NCI-H82 (cell line): ENCODE data around the gene RPTN.
A peak's percentile ranks its signal among the peaks of the same experiment; 100 is the strongest.

Experiments used
- DNase-seq: peaks from one replicate; lab custom pipeline; 2025; lab: John Stamatoyannopoulos, UW

RPTN gene, protein sequence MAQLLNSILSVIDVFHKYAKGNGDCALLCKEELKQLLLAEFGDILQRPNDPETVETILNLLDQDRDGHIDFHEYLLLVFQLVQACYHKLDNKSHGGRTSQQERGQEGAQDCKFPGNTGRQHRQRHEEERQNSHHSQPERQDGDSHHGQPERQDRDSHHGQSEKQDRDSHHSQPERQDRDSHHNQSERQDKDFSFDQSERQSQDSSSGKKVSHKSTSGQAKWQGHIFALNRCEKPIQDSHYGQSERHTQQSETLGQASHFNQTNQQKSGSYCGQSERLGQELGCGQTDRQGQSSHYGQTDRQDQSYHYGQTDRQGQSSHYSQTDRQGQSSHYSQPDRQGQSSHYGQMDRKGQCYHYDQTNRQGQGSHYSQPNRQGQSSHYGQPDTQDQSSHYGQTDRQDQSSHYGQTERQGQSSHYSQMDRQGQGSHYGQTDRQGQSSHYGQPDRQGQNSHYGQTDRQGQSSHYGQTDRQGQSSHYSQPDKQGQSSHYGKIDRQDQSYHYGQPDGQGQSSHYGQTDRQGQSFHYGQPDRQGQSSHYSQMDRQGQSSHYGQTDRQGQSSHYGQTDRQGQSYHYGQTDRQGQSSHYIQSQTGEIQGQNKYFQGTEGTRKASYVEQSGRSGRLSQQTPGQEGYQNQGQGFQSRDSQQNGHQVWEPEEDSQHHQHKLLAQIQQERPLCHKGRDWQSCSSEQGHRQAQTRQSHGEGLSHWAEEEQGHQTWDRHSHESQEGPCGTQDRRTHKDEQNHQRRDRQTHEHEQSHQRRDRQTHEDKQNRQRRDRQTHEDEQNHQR

DNA sequence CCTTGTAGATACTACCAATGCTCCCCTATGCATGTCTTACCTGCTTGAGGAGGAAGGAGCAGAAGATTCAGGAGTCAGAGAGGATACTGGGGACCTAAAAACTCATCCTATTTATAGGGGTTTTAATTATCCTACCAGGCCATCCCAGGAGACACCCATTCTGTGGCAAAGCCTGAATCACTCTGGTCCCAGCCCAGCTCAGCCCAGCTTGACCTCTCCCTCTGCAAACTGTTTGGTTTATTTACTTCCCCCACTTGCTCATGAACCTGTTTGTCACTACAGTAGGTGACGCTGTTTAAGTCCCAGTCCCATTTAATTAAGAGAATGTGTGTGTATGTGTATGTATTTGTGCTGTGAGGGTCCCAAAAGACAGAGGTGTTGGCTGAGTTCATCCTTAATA lies at the start of gene RPTN:
RPTN (minus strand) TSS at position 85 of the 400 bp plus-strand sequence. CDS start 1,339 bp downstream, outside the sequence.
- DNase-seq = no peak

DNA sequence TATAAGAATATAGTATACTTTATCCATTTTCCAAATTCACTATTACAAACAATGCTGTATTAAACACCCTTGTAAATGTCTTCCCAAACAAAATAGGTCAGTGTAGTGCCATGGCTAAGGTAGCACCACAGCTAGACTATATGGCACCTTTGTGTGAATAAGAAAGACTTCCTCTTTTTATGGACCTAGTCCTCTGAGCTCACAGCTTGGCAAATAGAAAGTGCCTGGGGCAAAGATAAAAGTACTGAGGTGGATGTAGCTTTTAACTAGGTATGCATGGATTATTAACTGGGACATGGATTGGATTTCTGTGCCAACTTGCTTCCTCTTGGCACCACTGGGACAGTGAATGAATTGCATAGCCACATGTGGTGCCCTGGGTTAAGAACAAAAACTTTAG lies 40.0 kb upstream of the RPTN start:
- no peak for DNase-seq

DNA sequence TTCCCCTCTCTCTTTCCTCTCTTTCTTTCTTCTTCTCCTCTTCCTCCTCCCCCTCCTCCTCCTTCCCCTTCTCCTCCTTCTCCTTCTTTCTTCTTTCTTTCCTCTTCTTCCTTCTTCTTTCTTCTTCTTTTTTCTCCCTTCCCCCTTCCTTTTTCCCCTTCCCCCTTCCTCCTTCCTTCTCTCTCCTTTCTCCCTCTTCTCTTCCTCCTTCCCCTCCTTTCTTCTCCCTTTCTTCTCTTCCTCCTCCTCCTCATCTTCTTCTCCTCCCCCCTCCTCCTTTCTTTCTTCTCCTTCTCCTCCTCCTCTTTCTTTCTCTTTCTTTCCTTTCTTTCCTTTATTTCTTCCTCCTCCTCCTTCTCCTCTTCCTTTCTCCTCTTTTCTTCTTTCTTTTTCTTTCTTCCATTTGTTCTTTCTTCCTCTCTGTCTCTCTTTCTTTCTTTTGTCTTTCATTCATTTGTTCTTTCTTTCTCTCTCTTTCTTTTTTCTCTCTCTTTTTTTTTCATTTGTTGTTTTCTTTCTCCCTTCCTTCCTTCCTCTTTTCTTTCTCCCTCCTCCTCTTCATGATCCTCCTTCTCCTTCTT lies 38.4 kb upstream of the RPTN start:
- no peak for DNase-seq

DNA sequence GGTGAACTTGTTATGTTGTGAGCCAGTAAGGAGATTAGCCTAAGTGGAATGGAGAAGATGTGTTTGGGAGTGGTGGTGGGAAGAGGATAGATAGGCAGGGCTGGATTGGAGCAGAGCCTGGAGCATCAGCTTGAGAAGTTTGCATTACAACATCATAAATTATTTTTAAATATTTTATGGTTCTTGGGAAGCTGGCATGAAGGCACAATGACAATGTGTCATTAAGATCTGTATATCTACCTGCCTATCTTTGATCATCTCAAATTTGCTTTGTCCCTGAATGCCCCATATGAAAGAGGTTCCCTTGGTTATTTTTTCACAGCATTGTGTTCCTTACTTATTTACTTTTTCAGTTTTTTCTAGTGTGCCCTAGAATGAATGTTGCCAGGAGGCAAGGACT lies 32.7 kb upstream of the RPTN start:
- DNase-seq = no peak

DNA sequence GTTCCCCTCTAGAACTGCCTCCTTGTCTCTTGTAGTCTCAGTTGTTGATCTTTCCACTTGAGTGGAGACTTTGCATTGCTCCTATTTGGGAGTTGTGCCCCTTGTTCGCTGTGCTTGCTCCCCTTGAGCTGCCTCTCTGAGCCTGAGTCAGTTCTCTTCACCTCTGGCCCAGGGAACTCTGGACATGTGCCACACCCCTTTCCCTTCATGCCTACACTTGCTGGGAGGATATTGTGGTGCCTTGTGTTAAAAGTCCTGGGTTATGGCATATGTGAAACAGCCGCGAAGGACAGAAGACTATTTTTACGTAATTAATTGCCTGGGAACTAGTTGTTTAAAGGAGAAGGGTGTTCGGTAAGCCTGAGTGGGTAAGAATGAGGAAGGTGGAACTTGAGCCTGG lies 32.2 kb upstream of the RPTN start:
- no peak for DNase-seq

DNA sequence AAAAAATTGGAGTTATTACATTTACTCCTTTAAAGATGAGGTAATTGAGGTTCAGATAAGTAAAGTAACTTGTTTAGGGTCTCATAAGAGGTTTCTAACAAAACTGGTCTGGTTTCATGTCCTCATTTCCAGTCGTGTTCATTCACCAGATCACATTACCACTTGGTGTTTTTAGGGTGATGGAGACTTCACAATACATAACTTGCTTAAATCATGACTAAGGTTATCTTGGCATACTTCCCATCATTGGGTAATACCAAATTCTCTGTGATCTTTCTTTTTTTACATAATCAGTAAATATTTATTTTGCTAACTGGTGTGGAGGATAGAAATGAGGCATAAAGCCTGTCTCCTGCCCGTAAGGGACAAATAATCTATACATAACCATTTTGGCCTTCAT lies 31.6 kb upstream of the RPTN start:
- DNase-seq = no peak

DNA sequence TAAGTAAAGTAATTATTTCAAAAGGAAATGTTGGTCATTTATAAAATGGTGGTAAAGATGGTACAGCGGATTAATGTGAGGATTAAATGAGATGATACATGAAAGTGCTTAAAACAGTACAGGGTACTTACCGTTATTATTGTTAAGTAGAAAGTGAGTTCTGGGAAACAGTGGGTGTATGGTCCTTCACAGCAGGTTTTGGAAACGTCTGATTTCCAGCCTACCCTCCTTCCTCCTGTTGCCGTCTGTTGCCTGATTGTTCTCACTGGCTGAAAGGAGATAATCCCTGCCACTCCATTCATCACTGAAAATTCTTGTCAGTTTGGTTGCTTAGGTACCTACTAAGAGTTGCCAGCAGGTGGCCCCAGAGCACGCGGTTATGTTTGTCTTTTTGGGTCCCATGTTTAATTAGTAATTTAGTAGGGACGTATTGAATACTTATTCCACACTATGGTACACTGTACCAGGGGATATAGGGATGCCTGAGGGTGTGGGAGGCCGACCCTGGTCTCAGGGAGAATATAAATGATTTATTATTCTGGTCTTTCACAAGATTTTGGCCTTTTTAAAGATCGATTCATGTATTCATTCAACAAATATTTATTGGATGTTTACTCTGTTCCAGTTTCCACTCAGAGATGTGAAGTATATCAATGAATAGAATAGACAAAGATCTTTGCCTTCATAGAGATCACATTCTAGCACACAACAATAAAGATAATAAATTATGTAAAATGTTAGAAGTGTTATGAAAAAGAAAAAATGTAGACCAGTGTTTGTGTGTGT lies 30.8 kb upstream of the RPTN start:
- peak; percentile 93 for DNase-seq

DNA sequence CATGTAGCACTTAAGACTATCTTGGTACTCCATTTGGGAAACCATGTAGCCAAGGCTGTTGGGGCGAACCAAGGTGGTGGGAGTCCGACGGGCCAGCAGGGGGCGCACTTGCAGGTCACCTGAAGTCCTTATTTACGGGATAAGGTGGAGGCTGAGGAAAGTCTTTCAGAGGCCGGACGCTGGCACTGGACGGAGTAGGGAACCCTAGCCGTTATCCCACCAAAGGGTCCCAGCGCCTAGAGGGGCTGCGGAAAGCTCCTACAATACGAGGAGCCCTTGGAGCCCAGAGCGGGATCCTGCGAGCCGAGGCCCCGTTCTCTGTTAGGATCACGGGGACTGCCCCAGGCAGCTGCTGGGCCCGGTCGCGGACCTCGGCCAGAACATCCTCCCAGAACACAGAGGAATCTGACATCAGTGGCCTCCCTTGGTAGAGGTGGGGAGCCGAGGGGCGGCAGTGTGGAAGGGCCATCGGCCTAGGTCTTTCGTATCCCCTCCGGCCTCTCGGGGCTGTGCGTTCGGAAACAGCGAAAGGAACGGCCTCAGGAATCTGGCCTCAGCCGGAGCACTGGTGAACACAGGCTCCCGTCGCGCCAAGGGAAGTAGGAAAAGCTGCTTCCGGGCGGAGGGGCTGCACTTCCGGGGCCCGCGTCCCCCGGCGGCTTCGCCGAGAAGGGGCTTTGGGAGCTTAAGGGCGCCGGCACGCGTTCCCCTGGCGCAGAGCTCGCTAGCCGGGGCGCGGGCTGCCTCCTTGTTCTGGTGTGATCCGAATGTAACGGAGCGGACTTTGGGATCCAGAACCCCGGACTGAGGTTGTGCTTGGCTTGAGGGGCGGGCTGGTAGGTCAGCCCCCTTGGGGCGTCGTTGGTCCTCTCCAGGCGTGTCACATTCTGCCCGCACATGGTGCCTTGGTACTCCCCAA lies 29.9 kb upstream of the RPTN start:
- peak; percentile 47 for DNase-seq

DNA sequence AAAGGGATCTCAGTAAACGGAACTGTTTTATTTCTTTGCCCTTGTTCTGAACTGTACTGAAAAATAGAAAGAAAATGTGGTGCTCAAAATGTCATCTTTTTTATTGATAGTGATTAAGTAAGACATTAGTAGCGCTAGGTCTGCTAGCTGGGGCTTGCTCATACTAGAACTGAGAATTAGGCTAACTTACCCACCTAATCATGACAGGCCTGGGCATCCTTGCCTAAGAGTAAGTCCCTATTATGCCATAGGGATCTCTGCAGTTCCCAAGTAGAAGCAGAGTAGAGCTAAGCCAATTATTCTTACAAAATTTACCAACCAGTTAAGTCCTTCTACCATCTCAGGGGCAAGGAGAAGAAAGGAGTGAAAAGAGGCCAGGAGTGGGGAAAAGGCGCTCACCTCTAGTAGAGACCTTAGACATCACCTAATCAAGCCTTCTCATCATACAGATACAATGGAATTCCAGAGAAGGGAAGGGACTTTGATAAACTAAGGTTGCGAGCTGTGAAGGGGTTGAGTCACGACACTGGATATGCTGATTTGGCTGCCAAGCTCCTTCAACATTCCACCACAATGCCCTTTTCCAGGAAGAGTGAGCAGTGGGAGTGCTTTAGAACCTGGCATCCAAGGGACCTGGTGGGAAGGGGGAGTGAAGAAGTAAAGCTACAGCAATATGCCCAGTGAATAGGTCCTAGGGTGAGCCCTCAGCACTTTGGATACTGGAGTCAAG lies 27.7 kb upstream of the RPTN start:
- no peak for DNase-seq

DNA sequence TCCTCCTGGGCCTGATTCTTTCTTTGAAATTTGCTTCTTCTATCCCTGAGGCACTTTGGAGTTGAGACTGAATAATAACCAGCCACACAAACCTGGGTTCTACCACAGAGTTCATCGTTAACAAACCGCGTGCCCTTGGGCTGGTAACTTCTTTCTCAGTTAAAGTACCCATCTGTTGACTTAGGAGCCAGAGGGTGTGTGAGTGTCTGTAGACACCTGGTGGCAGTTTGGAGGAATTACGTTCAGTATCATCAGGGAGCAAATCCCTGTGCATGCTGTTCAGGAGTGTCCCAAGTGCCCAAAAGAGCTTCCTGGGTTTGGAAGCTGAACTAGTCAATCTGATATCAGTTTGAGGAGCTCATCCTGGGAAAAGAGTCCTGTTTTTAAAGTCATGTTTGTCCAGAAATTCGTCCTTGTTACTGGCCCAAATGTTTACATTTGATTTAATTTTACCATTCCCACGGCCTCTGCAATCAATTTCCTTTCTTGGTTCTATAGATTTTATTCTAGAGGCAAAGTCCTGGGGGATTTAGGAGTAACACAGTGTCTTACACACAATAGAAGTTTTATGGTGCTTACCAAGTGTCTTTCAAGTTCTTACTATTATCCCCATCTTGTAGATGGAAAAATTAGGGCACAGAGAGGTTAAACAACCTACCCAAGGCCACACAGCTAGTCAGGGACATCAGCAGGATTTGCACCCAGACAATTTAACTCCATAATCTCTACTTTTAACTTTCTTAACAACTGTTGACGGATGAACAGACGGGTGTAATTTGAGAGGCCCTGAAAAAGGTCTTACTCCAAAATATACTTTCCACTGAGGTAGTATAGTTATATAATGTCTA lies 26.7 kb upstream of the RPTN start:
- DNase-seq = peak; percentile 82

DNA sequence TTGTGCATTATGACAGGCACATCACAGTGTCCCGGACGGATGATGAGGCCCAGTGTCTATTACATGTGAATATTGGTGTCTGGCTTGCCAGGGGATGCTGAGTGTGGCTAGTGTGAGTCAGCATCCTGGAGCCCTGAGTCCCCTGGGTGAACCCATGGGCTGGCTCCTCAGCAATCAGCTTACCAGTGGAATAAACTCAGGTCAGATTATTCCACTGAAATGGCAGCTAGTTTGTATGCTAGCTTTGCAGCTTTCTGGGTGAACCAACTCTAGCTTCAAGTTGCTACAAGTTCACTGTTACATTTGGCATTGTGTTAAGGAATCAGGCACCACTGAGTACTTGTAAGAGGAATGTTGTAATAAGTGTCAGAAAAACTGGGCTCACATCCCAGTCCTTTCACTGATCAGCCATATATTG lies 23.9 kb upstream of the RPTN start:
- DNase-seq = no peak

DNA sequence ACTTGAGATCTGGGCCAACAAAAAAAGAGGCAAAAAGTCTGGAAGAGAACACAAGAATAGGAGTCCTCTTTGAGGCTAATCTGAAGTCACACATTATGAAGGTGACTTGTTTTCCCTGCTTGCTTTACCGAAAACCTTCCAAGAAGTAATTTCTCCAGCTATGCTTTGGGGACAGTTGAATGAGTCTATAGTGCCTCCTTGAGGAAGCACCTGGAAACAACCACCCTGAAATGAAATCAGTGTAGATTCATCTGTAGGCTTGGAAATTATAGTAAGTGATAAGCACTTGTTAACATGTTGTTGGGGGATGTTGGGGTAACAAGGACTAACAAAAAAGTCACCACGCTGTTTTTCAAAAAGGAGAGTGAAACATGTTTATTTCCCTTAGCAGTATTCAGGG lies 23.4 kb upstream of the RPTN start:
- no peak for DNase-seq

DNA sequence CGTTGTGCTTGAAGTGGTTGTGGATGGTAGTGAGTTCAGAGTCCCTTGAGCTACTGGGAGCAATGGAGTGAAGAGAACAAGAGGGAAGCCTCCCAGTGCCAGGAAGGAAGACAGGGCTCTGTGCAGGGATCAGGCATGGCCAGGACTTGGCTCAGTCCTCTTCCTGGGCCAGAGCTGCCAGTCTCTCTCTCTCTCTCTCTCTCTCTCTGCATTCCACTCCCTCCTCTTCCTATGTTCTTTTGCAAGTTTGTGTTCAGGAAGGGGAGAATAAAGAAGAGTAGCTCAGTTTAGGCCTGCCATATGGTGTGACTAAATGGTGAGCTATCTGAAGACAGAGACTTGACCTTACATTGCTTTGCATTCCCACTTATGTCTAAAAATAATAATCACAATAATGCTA lies 20.5 kb upstream of the RPTN start:
- no peak for DNase-seq

DNA sequence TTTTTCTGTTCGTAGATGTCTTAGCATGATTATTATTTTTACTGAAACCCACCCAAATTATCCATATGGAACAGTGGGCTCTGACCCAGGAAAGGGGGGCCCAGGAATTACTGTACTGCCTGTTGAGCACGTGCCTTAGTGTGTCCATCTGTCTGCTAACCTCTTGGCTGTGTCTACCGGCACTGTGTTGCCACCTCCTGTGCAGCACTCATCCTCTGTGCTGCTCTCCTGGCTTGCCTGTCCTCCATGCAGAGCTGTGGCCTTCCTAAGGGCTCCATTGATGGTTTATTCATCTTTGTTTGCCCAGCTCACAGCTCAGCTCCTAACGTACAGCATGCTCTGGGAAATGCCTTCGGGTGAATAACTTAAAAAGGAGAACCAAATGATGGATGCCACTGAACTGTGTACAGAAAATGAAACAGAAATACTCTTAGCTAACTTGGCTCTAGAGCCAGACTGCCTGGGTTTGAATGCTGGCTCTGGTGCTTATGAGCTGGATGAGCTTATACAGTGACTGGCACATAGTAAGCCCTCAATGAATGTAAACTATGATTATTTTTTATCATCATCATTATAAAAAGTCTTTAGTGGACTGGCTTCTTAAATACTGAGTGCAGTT lies 11.4 kb upstream of the RPTN start:
- no peak for DNase-seq

DNA sequence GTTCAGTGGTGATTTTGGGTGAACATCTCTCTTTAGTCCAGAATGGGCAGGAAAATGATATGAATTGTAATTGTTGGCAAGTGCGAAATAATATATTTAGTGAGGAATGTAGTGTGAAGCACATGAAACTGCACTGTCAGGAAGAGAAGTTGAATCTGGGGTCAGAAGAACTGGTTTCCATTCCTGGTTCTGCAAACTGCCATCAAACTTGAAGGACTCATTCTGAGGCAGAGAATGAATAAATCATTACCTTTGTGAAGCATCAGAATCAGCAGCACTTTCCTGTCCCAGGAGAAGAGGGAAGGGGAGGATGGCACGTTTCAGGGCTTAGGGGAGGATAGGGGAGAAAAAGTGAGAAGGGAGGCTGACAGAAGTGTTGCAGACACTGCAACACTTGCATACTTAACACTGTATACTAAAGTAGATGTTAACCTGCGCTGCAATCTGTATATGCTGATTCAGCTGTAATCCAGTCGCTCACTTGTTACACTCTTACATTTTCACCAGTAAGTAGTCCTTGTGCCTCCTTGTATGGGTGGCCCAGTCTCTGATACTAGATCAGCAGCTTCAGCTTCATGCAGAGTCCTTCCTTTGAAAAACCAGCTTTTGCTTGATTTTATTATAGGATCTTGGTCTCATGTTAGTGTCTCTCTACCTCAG lies 10.5 kb upstream of the RPTN start:
- no peak for DNase-seq

DNA sequence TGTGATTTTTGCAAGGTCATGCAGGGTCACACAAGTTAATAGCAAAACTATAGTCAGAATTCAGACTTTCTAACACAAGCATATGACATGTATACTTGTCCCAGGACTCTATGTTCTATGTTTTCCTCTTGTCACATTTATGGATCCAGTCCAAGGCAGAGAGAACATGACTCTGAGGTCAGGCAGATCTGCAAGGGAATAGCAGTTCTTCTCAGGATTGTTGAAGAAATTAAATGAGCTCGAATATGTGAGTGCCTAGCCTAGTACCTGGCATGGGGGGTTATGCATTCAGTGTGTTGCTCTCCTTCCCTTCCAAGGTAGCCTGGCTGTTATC lies 9.5 kb upstream of the RPTN start:
- no peak for DNase-seq

DNA sequence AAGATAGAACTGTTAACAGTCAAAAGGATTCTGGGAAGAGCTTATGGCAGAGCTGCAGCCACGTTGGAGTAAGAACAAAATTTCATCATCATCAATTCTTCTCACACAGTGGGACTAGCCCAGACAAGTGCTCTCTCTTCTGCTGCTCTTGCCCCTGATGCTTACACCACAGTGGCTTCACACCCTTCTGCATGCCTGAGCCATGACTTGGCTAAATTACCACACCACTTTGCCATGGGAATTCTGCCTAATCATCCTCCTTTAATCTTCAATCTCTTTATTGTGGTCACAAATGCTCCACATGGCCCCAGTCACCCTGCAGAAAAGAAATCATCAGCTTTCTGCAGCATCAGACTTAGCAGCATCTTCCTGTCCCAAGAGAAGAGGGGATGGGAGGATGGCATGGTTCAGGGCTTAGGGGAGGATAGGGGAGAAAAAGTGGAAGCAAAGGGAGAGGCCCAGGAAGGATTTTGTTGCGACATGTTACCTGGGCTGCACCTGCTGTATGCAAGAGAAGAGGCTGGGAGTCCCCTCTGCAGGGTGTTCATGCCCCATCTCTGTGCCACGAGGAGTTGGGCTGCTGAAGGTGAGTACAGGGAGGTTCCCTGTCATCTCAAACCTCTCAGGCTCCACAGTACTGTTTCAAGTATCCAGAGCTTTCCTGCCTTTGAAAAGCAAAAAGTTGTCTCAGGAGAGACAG lies 9.0 kb upstream of the RPTN start:
- DNase-seq = no peak

DNA sequence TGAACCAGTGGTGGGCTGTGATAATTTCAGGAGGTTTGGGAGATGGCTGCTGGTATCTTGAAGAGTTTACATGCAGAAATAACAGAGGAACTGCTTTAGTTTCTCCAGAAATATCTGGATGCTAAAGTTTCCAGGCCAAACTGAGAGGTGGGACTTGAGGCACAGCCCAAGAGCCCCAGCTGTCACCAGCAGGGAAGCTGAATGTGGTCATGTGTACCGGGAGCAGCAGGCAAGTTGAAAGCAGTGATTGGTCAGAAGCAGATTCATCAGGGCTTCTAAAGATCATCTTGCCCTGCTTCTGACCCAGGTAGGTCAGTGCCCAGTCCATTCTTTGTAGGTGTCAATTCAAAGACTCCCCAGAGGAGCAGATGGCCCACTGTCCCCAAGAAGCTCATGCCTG lies 7.9 kb upstream of the RPTN start:
- DNase-seq = no peak
